DLD1 (cell line): ENCODE measurements around the gene OR1I1.
"Not testable (repeated sequence)": the region's sequence is repeated elsewhere in the genome, so short reads cannot be mapped to it uniquely, and the experiment has no call there.

Source experiments
- in situ Hi-C: cut with HindIII; loops from 2 replicates; pipeline ENCODE4 v1.10.0; 2017; ENCODE audit warnings: low sequenced_read_pairs

OR1I1 gene, protein sequence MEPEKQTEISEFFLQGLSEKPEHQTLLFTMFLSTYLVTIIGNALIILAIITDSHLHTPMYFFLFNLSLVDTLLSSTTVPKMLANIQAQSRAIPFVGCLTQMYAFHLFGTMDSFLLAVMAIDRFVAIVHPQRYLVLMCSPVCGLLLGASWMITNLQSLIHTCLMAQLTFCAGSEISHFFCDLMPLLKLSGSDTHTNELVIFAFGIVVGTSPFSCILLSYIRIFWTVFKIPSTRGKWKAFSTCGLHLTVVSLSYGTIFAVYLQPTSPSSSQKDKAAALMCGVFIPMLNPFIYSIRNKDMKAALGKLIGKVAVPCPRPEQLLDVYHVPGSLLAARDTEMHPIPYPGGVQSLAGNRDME

DNA sequence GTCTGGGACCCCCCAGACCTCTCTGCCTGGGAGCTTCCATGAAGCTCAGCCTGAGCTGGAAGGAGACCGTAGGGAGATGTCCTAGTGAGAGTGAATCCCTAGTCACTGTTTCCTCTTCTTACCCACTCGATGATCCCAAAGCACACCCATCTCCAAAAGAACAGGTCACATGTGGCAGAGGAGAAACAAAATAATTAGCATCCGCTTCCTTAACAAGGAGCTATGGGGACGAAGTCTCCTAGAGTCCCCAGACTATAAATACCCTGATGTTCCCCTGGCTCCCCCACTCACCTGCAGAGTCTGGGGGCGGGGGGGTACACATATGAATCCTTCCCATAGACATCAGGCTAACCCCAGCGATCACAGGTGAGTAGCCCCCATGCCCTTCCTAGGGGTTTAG is at the start of gene OR1I1:
Gene OR1I1, plus strand, starts transcription at position 301 of the 400 bp plus-strand sequence. CDS start 4,855 bp downstream, outside the sequence.
- in situ Hi-C loops = no loop called here

DNA sequence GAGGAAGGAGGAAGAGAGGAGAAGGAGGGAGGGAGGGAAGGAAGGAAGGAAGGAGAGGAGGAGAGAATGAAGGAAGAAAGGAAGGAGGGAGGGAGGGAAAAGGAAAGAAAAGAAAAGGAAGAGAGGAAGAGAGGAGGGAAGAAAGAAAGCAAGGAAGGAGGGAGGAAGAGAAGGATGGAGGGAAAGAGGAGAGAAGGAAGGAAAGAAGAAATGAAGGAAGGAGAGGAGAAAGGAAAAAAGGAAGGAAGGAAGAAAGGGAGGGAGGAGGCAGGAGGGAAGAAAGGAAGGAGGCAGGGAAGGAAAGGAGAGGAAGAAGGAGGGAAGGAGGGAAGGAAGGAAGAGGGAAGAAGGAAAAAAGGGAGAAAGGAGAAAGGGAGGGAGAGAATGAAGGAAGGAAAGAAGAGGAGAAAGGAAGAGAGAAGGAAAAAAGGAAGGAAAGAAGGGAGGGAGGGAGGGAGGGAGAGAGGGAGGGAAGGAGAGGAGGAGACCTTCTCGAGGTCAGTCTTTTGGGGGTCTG is 46.2 kb upstream of the OR1I1 start:
- in situ Hi-C loops = no loop called here

DNA sequence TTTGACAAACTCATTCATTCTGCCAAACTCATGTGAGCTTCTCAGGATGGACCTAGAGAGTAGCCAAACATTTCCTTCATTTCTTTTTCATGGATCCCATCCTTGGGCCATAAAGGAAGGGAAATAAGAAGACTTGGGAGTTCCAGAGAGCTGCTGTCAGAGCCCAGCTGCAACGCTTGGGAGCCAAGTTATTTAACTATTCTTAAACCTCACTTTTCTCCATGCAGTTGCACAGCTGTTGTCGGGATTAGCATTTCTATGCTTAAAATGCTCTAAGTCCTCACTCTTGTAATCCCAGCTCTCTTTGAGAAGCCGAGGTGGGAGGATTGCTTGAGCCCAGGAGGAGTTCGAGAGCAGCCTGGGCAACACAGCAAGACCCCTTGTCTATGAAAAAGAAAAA is 44.4 kb upstream of the OR1I1 start:
- in situ Hi-C loops = no loop called here

DNA sequence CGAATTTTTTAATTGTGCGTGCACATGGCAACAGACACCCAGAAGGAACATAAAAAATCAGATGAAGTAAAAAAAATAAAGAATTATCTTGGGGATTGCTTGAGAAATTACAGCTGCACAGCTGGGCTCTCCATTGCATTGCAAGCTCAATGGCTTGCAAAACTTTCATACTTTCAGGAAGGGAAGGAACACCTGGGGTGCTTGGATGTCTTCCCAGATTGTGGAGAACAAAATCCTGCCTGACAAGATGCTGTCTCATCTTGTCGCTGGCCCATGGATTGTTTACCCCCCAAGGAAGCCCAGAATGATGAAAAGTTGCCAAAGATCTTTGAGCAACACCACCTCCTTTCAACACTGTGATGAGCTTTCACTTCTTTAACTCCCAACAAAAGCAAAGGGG is 43.7 kb upstream of the OR1I1 start:
- in situ Hi-C loops = no loop called here

DNA sequence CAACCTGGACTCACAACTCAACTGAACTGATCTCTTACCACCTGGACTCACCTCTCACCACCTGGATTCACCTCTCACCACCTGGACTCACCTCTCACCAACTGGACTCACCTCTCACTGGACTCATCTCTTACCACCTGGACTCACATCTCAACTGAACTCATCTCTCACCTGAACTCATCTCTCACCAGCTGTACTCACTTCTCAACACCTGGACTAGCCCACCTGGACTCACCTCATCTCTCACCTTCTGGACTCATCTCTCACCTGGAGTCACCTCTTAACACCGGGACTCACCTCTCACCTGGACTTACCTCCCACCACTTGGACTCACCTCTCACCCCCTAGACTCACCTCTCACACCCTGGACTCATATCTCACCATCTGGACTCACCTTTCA is 40.0 kb upstream of the OR1I1 start:
- in situ Hi-C loops = no loop called here

DNA sequence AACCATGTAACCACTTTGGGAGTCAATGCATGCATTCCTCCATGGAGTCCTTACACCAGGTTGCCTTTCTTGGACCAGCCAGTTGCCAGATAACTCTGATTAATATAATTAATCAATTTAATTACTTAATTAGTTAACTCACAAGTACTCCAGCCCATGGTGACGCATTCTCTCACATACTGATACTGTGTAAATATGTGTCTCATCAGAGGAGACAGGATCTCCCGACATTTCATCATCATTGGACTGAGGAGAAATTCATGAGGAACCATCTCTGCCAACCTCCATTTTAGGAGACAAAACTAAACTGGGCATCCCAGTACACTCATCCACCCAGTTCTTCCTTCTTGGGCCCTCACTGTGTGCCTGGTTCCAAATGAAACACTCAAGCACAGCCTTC is 39.2 kb upstream of the OR1I1 start:
- in situ Hi-C loops = no loop called here

DNA sequence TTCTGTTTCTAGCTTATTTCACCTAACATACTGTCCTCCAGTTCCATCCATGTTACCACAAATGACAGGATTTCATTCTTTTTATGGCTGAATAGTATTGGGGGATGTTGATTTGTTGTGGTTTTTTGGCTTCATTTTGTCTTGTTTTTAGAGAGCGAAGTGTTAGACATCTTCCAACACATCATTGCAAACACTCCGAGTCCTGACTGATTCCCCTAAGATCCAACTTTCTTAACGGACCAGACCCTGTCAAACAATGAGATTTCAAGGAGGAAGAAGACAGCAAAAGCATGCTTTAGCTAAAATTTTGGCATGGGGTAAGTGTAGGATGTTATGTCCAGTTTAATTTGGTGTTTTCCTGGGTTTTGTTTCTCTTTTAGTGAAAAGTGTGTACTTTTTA is 36.5 kb upstream of the OR1I1 start:
- in situ Hi-C loops = no loop called here

DNA sequence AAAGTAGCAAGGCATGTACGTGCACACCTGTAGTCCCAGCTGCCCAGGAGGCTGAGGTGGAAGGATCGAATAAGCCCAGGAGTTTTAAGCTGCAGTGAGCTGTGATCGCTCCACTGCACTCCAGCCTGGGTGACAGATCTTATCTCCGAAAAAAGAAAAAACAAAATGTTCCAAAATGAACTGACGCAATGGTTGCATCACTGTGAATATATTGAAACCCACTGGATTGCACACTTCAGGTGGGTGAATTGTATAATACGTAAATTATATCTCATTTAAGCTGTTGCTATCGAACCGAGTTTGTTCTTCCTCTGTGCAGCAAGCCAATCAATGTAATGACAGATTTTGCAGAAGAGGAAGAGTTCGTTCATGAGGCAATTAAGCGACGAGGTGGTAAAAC is 34.3 kb upstream of the OR1I1 start:
- in situ Hi-C loops = no loop called here

DNA sequence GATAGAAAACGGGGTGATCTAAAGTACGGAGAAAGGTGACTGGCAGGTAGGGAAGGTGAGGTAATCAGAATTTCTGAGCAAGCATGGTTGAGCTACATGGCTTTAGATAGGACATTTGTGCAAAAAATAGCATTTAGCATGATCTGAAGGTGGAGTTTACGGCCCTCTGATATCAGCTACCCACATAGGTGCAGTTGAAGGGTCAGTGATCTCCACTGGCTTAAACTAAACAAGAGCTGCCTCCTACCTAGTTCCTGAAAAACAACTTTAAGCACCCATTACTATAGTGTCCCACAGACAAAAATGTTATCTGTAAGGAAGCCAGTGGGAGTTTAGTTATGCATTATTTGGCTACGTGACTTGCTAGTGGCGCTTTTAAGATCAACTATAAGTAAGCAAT is 33.9 kb upstream of the OR1I1 start:
- in situ Hi-C loops = no loop called here

DNA sequence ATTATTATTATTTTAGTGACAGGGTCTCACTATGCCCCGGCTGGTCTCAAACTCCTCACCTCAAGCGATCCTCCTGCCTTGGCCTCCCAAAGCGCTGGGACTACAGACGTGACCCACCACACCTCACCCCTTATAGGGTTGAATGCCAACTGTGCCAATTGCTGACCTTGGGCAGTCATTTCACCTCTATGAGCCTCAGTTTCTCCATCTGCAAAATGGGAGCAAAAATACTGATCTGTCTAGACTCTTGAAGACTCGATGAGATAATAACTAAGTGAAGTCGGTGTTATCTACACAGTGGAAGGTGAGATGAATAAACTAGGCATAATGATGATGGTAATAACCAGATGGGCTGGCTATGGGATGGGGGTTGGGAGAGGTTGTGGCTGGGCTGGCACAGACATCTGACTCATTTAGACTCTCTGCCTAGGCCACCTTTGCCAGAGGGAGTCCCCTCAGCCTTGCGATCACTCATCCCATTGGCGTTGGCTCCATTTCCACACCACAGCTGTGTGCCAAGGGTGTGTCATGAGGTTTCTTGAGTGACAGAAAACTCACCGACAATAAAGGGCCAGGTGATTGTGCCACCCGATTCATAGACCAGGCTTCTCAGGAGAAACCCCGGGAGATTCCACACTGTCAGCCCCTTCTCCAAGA is 33.0 kb upstream of the OR1I1 start, which contains the start of gene CASP14:
Gene CASP14, plus strand, starts transcription at position 596 of the 657 bp plus-strand sequence. CDS start 2,772 bp downstream, outside the sequence.
- in situ Hi-C loops = no loop called here

DNA sequence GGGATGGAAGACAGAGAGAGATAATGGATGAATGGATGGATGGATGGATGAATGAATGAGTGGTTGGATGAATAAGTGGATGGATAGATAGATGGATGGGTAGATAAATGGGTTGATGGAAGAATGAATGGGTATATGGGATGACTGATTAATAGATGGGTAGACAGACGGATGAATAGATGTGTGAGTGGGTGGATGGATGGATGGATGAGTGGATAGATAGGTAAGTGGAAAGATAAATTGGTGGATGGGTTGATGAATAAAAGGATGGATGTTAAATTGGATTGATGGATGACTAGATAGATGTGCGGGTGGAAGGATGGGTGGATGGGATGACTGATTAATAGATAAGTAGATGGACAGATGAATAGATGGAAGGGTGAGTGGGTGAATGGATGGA is 31.4 kb upstream of the OR1I1 start:
- in situ Hi-C loops = no loop called here

DNA sequence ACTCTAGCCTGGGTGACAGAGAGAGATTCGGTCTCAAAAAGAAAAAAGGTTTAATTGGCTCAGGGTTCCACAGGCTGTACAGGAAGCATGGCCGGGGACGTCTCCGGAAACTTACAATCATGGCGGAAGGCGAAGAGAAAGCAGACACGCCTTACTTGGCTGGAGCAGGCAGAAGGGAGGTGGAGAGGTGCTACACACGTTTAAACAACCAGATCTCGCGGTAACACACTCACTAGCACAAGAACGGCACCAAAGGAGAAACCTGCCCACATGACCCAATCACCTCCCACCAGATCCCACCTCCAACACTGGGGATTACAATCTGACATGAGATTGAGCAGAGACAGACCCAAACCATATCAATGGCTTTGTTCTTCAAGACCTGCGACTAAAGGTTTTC is 20.0 kb upstream of the OR1I1 start:
- in situ Hi-C loops = no loop called here

DNA sequence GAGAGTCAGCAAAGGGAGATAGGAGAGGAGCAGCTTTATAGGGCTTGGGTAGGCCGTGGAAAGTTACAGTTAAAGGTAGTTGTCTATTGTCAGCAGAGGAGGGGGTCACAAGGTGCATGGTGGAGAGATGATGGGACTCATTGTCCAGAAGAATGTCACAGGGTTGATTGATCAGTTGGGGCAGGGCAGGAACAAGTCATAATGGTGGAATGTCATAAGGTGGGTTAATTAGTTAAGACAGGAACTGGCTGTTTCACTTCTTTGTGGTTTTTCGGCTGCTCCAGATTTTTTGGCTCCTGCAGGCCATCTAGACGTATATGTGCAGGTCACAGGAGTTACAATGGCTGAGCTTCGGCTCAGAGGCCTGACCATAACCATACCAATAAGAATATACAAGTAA is 11.6 kb upstream of the OR1I1 start:
- in situ Hi-C loops = not testable (repeated sequence)

DNA sequence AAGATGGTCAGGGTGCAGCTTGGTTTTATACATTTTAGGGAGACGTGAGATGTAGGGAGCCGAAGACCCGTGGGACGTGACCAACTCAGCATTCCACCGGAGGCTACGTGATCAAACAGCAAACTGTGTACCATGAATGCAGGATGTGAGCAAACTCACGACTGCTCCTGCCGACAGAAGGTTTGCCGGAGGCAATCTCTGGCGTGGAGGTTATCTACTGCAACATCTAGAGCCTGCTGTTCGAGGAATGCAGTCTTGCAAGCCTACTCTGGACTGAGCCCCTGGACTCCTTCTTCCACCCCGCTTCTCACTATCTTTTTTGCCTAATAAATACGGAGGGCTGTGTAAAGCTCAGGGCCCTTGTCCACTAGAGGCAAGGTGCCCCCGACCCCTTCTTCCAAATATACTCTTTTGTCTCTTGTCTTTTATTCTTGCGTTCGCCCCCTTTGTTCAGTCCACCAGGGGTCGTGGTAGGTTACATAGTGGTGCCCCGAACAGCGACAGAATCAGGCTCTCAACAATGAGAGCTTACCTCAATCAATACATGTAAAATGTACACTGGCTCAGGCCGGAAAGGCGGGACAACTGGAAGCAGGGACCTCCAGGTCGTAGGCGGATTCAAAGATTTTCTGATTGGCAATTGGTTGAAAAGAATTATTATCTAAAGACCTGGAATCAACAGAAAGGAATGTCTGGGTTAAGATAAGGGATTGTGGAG is 8.9 kb upstream of the OR1I1 start:
- in situ Hi-C loops = no loop called here

DNA sequence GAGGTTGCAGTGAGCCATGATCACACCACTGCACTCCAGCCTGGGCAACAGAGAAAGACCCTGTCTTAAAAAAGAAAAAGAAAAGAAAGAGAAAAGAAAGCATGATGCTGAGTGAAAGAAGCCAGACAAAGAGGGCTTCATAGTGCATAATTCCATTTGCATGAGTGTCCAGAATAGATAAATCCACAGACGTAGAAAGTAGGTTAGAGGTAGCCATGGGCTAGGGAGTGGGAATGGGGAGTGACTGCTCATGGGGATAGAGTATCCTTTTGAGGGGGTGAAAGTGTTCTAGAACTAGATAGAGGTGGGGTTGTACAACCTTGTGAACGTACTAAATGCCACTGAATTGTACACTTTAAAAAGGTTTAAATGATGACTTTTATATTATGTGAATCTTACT is 7.6 kb upstream of the OR1I1 start:
- in situ Hi-C loops = no loop called here

DNA sequence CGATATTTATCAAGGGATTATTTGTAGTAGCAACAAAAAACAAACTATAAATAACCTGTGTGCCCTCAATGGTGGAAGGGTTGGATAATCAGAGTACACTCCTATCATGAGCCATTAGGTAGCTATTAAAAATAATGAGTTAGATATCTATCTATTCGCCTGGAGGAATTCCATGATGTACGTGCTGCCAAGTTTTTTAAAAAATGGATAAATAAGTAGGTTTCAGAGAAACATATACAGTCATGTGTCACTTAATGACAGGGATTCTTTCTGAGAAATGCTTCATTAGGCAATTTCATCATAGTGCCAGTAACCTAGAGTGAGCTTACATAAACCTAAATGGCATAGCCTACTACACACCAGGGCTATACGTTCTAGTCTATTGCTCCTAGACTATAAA is 6.2 kb upstream of the OR1I1 start:
- in situ Hi-C loops = no loop called here

DNA sequence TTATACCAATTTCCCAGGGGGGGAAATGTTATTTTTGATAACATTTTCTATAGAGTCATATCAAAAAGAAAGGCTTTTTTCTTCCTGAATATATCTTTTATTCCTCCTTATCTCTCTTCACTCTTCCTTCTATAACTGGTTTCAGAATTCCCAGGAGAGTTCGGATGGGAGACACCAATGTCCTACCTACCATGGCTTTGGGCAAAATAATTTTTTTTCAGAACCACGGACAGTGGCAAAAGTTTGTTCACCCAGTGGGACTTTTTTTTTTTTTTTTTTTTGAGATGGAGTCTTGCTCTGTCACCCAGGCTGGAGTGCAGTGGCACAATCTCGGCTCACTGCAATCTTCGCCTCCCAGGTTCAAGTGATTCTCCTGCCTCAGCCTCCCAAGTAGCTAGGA is 2.0 kb upstream of the OR1I1 start:
- in situ Hi-C loops = not testable (repeated sequence)

DNA sequence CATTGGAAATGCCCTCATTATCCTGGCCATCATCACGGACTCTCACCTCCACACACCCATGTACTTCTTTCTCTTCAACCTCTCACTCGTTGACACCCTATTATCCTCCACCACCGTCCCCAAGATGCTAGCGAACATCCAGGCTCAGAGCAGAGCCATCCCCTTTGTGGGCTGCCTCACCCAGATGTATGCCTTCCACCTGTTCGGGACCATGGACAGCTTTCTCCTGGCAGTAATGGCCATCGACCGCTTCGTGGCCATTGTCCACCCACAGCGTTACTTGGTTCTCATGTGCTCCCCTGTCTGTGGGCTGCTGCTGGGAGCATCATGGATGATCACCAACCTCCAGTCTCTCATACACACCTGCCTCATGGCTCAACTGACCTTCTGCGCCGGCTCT is 5.2 kb downstream of the OR1I1 start:
- in situ Hi-C loops = no loop called here

DNA sequence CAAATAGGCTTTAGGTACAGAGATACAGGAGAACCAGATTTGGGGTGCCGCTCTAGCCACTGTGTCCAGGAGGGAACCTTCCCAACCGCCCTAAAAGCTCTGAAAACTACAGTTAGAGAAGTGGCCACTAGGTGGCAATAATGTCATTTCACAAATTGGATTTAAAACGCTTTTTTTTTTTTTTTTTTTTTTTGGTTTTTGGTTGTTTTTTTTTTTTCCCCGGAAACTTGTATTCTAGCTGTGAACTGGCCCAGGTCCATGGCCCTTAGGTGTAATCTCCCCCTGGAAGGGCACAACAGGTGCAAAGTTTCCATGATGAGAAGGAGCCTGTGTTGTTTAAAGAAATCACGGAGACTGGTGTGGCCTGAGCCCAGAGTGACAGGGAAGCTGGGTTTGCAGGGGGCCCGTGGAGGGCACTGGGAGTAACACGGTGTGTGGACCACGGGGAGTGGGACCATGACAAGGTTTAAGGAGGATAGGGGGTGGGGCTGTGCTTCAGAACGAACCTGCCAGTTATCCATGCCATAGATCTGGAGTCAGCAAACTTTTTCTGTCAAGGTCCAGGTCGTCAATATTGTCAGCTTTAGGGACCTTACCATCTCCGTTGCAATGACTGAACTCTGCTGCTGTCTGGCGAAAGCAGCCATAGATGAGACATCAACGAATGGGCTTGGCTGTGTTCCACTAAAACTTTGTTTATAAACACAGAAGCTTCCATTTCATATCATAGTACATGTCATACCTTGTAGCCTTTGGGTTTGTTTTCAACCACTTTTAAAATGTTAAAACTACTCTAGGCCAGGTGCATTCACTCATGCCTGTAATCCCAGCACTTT is 10.1 kb downstream of the OR1I1 start:
- in situ Hi-C loops = no loop called here

DNA sequence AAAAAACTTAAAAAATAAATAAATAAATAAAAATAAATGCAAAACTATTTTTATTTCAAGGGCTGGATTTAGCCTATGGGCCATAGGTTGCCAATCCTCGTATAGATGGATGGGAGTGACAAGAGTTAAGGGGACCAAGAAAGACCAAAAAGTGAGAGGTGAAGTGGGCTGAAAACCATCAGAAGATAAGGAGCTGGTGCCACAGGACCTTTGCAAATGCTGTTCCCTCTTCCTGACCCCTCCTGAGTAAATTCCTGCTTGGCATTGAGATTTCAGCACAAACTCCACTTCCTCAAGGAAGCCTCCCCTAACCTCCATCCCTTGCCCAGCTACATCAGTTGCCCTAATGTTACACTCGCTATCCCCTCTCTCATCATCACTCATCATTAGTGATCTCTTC is 11.0 kb downstream of the OR1I1 start:
- in situ Hi-C loops = no loop called here

DNA sequence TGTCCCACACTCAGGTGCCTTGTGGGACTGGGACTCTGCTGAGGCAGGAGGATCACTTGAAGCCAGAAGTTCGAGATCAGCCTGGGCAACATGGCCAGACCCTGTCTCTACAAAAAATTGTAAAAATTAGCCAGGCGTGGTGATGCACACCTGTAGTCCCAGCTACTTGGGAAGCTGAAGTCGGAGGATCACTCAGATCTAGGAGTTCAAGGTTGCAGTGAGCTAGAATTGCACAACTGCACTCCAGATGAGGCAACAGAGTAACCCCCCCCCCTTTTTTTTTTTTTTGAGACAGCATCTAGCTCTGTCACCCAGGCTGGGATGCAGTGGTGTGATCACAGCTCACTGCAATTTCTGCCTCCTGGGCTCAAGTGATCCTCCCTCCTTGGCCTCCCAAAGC is 14.2 kb downstream of the OR1I1 start:
- in situ Hi-C loops = no loop called here
